ENCODE data around the gene FOSL1. TPM values are rescaled to one million over a fixed set of nuclear protein-coding genes. Genes with fewer than 3 reads are reported as not detected.

Gene FOSL1
- total and polyA plus RNA-seq, 4 donors: 0.17 to 0.20 TPM; not detected in 2

GRCh38 chr11:65873318-65874156 is 26.7 kb downstream of the FOSL1 start:
- Histone ChIP-seq H3K27ac (ENCODE audit: low read depth in 1 of 2, low read length in 2 of 2) (peak overlapping the region; percentile 55 to 61), H3K4me3 (ENCODE audit: low read depth in 1 of 3, low read length in 3 of 3) (peak overlapping the region; percentile 4 to 41 (median 41)), H3K36me3 (ENCODE audit: control insufficient read depth in 4 of 4, insufficient read depth in 3 of 4, low read depth in 1 of 4, low read length in 3 of 4) (no peaks in the 10 kb centered on the region), H3K9ac (ENCODE audit: low read depth in 1 of 2, low read length in 2 of 2) (peak overlapping the region in 1 of 2 donors; percentile 56), H3K9me3 (ENCODE audit: control insufficient read depth in 4 of 4, low read length in 3 of 4) (no peaks in the 10 kb centered on the region), H3K27me3 (ENCODE audit: control insufficient read depth in 4 of 4, insufficient read depth in 4 of 4, low read length in 3 of 4) (no peaks in the 10 kb centered on the region), H3K4me1 (ENCODE audit: control insufficient read depth in 4 of 4, insufficient read depth in 4 of 4, low read length in 3 of 4) (peaks cover 0 to 20% (median 6%) of the 10 kb centered on the region in 4 donors)
- TF ChIP-seq ZBTB33 (IDR thresholded peaks at IDR 0.05) (no peak), JUND (IDR thresholded peaks at IDR 0.05) (no peak), ATF3 (IDR thresholded peaks at IDR 0.05) (no peak), MAX (IDR thresholded peaks at IDR 0.05) (no peak), SP1 (IDR thresholded peaks at IDR 0.05) (peak; percentile 86), REST (IDR thresholded peaks at IDR 0.05) (peak; percentile 18), RAD21 (IDR thresholded peaks at IDR 0.05) (no peak), NR2F2 (IDR thresholded peaks at IDR 0.05) (peak; percentile 52), EGR1 (IDR thresholded peaks at IDR 0.05; ENCODE audit: low read depth in 2 of 2) (peak; percentile 48 to 49), HNF4G (IDR thresholded peaks at IDR 0.05) (no peak), FOXA1 (IDR thresholded peaks at IDR 0.05) (no peak), CTCF (IDR thresholded peaks at IDR 0.05; ENCODE audit: low read depth, low read length, missing input control) (no peak), RXRA (IDR thresholded peaks at IDR 0.05) (peak; percentile 52 to 71), HNF4A (conservative IDR thresholded peaks at IDR 0.05) (no peak), TAF1 (conservative IDR thresholded peaks at IDR 0.05) (no peak), YY1 (IDR thresholded peaks at IDR 0.05) (peak; percentile 33), GABPA (IDR thresholded peaks at IDR 0.05 in 1 of 2, conservative IDR thresholded peaks at IDR 0.05 in 1 of 2) (peak in 1 of 2 donors; percentile 84), FOXA2 (IDR thresholded peaks at IDR 0.05) (no peak)
- peak; percentile 98 for DNase-seq (ENCODE audit: low spot score)
- 8% methylated on average over 54 of the region's 54 CpGs for WGBS

Data from liver (tissue), 9 donors.